Thoracic aorta (tissue), 2 donors: Measurements from ENCODE around the gene PSMD12. TPM values are rescaled to one million over a fixed set of nuclear protein-coding genes. Genes with fewer than 3 reads are reported as not detected.
"Not testable (repeated sequence)": the region's sequence is repeated elsewhere in the genome, so short reads cannot be mapped to it uniquely, and the experiment has no call there.

ENCODE experiments used
- ATAC-seq: fragments of 150-250 bp; one replicate; pipeline ENCODE4 v1.8.0; 2017; ENCODE audit warnings: low read depth; ENCODE audit not compliant: insufficient number of reproducible peaks, low FRiP score
- DNase-seq: peaks from one replicate; pipeline ENCODE4 v3.0.0-alpha.2; 2020; ENCODE audit warnings: low spot score
- H3K27ac ChIP-seq, 2 donors: fragments of 200-600 bp; sonication (generic); 1 replicate in 1 of 2; 2 replicates in 1 of 2; pipeline ENCODE4 v1.5.1; 2016; ENCODE audit warnings: mild to moderate bottlenecking in 2 of 2, moderate library complexity in 2 of 2
- H3K27me3 ChIP-seq: fragments of 200-600 bp; sonication (generic); replicated peaks from 2 replicates; pipeline ENCODE4 v1.6.0; 2016; ENCODE audit warnings: mild to moderate bottlenecking; ENCODE audit not compliant: insufficient read depth
- H3K36me3 ChIP-seq: fragments of 200-600 bp; sonication (generic); one replicate; pipeline ENCODE4 v1.5.1; 2016
- H3K4me1 ChIP-seq, 2 donors: fragments of 200-600 bp; sonication (generic); 1 replicate in 1 of 2; 2 replicates in 1 of 2; pipeline versions ENCODE4 v1.5.1 to v1.6.0; 2016; ENCODE audit warnings: low read depth in 2 of 2, mild to moderate bottlenecking in 1 of 2; ENCODE audit not compliant: control insufficient read depth in 1 of 2
- H3K4me3 ChIP-seq: fragments of 200-600 bp; sonication (generic); 2 replicates; pipeline ENCODE4 v1.5.1; 2016; ENCODE audit warnings: mild to moderate bottlenecking
- H3K9me3 ChIP-seq: fragments of 200-600 bp; sonication (generic); 2 replicates; pipeline ENCODE4 v1.5.1; 2016
- CTCF ChIP-seq: fragments of 200-600 bp; sonication (generic); IDR thresholded peaks from one replicate; pipeline ENCODE4 v1.5.1; 2019; ENCODE audit warnings: antibody characterized with exemption
- total RNA-seq, 2 donors: library from RNA; depleted of rRNA; stranded (reverse); fragments of >200 nt; gene quantifications; one replicate each; pipeline versions ENCODE4 v1.1.0 to v1.2.3, GENCODE V29; 2016

PSMD12 gene
- total RNA-seq, 2 donors from 2014 or later = 18.3 to 29.5 TPM

GRCh38 chr17:67335245-67335835, 31.0 kb downstream of the PSMD12 start:
- DNase-seq (no peak), ATAC-seq (no peak)
- Histone ChIP-seq H3K36me3 (no peaks in the 10 kb centered on the region), H3K9me3 (no peaks in the 10 kb centered on the region), H3K4me1 (no peaks in the 10 kb centered on the region), H3K27ac (no peak overlapping the region), H3K4me3 (no peak overlapping the region), H3K27me3 (no peaks in the 10 kb centered on the region)
- no peak for TF ChIP-seq CTCF

GRCh38 chr17:67332162-67332508, 34.2 kb downstream of the PSMD12 start:
- H3K4me3 ChIP-seq, H3K9me3 ChIP-seq, H3K4me1 ChIP-seq, DNase-seq, H3K27me3 ChIP-seq, H3K36me3 ChIP-seq, H3K27ac ChIP-seq, ATAC-seq: not testable (repeated sequence)

GRCh38 chr17:67331381-67332161, 34.8 kb downstream of the PSMD12 start:
- not testable (repeated sequence) for H3K36me3 ChIP-seq, H3K27me3 ChIP-seq, DNase-seq, H3K4me3 ChIP-seq, H3K9me3 ChIP-seq, H3K27ac ChIP-seq, ATAC-seq, H3K4me1 ChIP-seq

- Histone ChIP-seq H3K4me3 (no peak overlapping the region), H3K4me1 (no peaks in the 10 kb centered on the region), H3K27me3 (no peaks in the 10 kb centered on the region), H3K27ac (no peak overlapping the region), H3K9me3 (no peaks in the 10 kb centered on the region), H3K36me3 (no peaks in the 10 kb centered on the region)
- ATAC-seq (no peak), DNase-seq (no peak)
- no peak for TF ChIP-seq CTCF
Measured at GRCh38 chr17:67328026-67328425, 38.4 kb downstream of the PSMD12 start.

GRCh38 chr17:67326959-67327745, 39.2 kb downstream of the PSMD12 start:
- not testable (repeated sequence) for H3K4me3 ChIP-seq, ATAC-seq, H3K36me3 ChIP-seq, DNase-seq, H3K4me1 ChIP-seq, H3K27me3 ChIP-seq, H3K27ac ChIP-seq, H3K9me3 ChIP-seq

- ATAC-seq (no peak), DNase-seq (no peak)
- Histone ChIP-seq H3K4me1 (no peaks in the 10 kb centered on the region), H3K36me3 (no peaks in the 10 kb centered on the region), H3K27ac (no peak overlapping the region), H3K9me3 (no peaks in the 10 kb centered on the region), H3K4me3 (no peak overlapping the region), H3K27me3 (no peaks in the 10 kb centered on the region)
- TF ChIP-seq CTCF = no peak
Measured at GRCh38 chr17:67326440-67326839, 39.9 kb downstream of the PSMD12 start.
